ENCODE data around the gene FCN3. TPM values are rescaled to one million over a fixed set of nuclear protein-coding genes. Genes with fewer than 3 reads are reported as not detected.

The FCN3 gene
- total and polyA plus RNA-seq, 2 of the 4 experiments (the other 2 are of a cell fraction): not detected

GRCh38 chr1:27410709-27411108 lies 36.1 kb upstream of the FCN3 start:
- ChIA-PET CTCF (interaction anchor here (0.8 kb wide), 1 partner anchor 45 kb away, joined by 3 read pairs; no protein-coding TSS in a partner anchor), POLR2A (ENCODE audit: unreplicated experiment) (no interaction called here)
- H4K91ac ChIP-seq (ENCODE audit: insufficient read depth, low read depth, low read length): no peak overlapping the region
- no peak overlapping the region for H3K56ac ChIP-seq (ENCODE audit: extremely low read depth, insufficient read depth, low read length)
- H3K27ac ChIP-seq (ENCODE audit: insufficient read depth, low read length): no peak overlapping the region
- no TSS peak for BruUV-seq (replicated peaks)
- H2BK15ac ChIP-seq (ENCODE audit: low read depth, low read length): no peak overlapping the region
- H3K9me1 ChIP-seq (ENCODE audit: insufficient read depth, low read length): no peaks in the 10 kb centered on the region
- ATAC-seq (ENCODE audit: low read depth) (no peak), DNase-seq (no peak)
- no peaks in the 10 kb centered on the region for H3K9me3 ChIP-seq (ENCODE audit: control insufficient read depth, insufficient read depth, low read length)
- dilution Hi-C loops (cut with HindIII; ENCODE audit: low sequenced_read_pairs, unreplicated experiment): no loop called here
- no peak overlapping the region for H2AK9ac ChIP-seq (replicated peaks; ENCODE audit: low read depth, low read length, poor library complexity)
- no peaks in the 10 kb centered on the region for H3K4me1 ChIP-seq (ENCODE audit: control insufficient read depth, insufficient read depth, low read length)
- no peaks in the 10 kb centered on the region for H3K27me3 ChIP-seq (ENCODE audit: control insufficient read depth, insufficient read depth, low read length)
- no CpG with 5 or more reads among the region's 2 CpGs for WGBS, 2 experiments (ENCODE audit: extremely low coverage in 2 of 2, insufficient read length in 1 of 2)
- H3K9ac ChIP-seq (ENCODE audit: low read depth, low read length): no peak overlapping the region
- intact Hi-C loops (cut with micrococcal nuclease): no loop called here
- no peak overlapping the region for H4K8ac ChIP-seq (ENCODE audit: low read depth in 2 of 2, low read length in 2 of 2)
- no peak overlapping the region for H4K5ac ChIP-seq (ENCODE audit: low read depth, low read length)
- H3K23ac ChIP-seq (ENCODE audit: low read depth, low read length): no peak overlapping the region
- in situ Hi-C loops (cut with MboI; ENCODE audit: low sequenced_read_pairs): loop anchor here (10.0 kb wide), 1 partner anchor 254 kb away; no protein-coding TSS in a partner anchor
- peaks cover 32 to 34% of the 10 kb centered on the region in 2 experiments for H3K79me1 ChIP-seq (ENCODE audit: low read depth in 1 of 2, low read length in 2 of 2)
- H3K4ac ChIP-seq (ENCODE audit: low read depth, low read length): no peak overlapping the region
- no peak overlapping the region for H2BK5ac ChIP-seq (ENCODE audit: low read depth, low read length, poor library complexity, severe bottlenecking)
- H2BK20ac ChIP-seq (ENCODE audit: low read depth, low read length): no peak overlapping the region
- no peak overlapping the region for H3K14ac ChIP-seq (replicated peaks; ENCODE audit: low read depth, low read length)
- no peak overlapping the region for H3K4me3 ChIP-seq (ENCODE audit: insufficient read depth, low read depth, low read length)
- H3K36me3 ChIP-seq (ENCODE audit: control insufficient read depth, insufficient read depth, low read length): peaks cover 70% of the 10 kb centered on the region
- no peak overlapping the region for H2BK120ac ChIP-seq (ENCODE audit: low read depth, low read length)
- no peaks in the 10 kb centered on the region for H4K20me1 ChIP-seq (ENCODE audit: insufficient read depth, low read length)
- no peak overlapping the region for H2AFZ ChIP-seq (replicated peaks; ENCODE audit: low read length, poor library complexity)
- H3K18ac ChIP-seq (ENCODE audit: low read depth, low read length): no peak overlapping the region
- H3K4me2 ChIP-seq (ENCODE audit: low read depth, low read length): no peak overlapping the region
- H2AK5ac ChIP-seq (ENCODE audit: low read depth, low read length): no peak overlapping the region
- no peak for TF ChIP-seq CHD1 (IDR thresholded peaks at IDR 0.05; ENCODE audit: low read depth, low read length)
